ENCODE data around the gene TMTC1. TPM values are rescaled to one million over a fixed set of nuclear protein-coding genes. Genes with fewer than 3 reads are reported as not detected.
"Not testable (repeated sequence)": the region's sequence is repeated elsewhere in the genome, so short reads cannot be mapped to it uniquely, and the experiment has no call there.

Gene TMTC1
- total RNA-seq = 1 to 10 TPM; 3.3 to 6.3 TPM

DNA sequence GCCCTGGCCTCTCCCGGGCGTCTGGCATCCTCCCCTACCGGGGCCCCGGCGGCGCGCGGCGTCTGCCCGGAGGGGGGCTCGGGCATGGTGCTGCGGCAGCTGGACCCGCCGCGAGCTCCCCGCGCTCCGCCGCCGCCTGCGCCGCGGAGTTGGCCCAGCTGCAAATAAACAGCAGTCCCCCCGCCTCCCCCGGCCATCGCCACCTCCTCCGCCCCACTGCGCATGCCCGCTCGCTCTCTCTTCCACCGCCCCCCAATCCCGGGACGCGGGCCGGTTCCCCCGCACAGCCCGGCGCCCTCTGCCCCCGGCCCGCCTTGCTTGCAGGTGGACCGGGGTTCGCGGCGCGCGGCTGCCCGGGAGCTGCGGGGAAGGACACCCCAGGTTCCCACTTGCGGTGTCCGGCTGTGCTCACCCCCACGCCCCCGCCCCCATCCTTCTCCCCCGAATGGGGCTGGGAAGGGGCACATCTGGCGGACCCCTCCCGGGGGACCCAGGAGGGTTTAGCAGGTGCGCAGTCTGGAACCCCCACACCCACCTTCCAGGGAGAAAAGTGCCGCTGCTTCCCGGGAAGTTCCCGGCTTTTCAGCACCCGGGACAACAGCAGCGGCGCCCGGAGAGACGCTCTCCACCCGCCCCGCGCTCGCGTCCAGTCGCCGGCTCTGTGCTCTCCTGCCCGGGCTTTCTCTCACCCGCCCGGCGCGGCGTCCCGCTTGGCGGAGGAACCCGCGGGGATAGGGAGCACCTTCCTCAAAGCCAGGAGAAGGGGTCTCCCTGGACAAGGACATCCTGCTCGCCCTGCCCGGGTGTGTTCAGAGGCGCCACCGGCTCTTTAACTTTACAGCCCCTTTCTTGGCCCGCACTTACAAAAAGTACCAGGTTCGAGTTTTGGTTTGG is at the start of gene TMTC1:
Gene TMTC1, minus strand, starts transcription at position 170 of the 894 bp plus-strand sequence. CDS start 191 bp downstream, outside the sequence.
- peaks cover 19% of the 10 kb centered on the region for H3K27me3 ChIP-seq
- peak within 1 kb of the TSS; percentile 42 for H3K27ac ChIP-seq
- H3K4me3 ChIP-seq = peak within 1 kb of the TSS; percentile 43
- DNase-seq = peak; percentile 48
- TF ChIP-seq, protein P1, sequence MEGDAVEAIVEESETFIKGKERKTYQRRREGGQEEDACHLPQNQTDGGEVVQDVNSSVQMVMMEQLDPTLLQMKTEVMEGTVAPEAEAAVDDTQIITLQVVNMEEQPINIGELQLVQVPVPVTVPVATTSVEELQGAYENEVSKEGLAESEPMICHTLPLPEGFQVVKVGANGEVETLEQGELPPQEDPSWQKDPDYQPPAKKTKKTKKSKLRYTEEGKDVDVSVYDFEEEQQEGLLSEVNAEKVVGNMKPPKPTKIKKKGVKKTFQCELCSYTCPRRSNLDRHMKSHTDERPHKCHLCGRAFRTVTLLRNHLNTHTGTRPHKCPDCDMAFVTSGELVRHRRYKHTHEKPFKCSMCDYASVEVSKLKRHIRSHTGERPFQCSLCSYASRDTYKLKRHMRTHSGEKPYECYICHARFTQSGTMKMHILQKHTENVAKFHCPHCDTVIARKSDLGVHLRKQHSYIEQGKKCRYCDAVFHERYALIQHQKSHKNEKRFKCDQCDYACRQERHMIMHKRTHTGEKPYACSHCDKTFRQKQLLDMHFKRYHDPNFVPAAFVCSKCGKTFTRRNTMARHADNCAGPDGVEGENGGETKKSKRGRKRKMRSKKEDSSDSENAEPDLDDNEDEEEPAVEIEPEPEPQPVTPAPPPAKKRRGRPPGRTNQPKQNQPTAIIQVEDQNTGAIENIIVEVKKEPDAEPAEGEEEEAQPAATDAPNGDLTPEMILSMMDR (IDR thresholded peaks at IDR 0.05) = no peak
- H3K9ac ChIP-seq (ENCODE audit: low read depth in 2 of 2, low read length in 2 of 2) = peak within 1 kb of the TSS; percentile 32 to 69
- intact Hi-C loops (cut with DNase I) = no loop called here
- H3K4me1 ChIP-seq = no peaks in the 10 kb centered on the region
- H3K36me3 ChIP-seq = no peaks in the 10 kb centered on the region
- no peaks in the 10 kb centered on the region for H3K9me3 ChIP-seq

DNA sequence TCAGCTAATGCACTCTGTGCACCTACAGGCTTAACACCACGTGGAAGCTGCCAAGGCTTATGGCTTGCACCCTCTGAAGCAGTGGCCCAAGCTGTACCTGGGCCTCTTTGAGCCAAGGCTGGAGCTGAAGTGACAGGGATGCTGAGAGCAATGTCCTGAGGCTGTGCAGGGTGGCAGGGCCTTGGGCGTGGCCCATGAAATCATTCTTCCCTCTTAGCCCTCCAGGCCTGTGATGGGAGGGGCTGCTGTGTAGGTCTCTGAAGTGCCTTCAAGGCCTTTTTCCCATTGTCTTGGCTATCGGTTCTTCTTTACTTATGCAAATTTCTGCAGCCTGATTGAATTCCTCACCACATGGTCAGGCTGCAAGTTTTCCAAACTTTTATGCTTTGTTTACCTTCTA is 47.4 kb upstream of the TMTC1 start:
- no peak overlapping the region for H3K27ac ChIP-seq
- no peak for DNase-seq
- no peaks in the 10 kb centered on the region for H3K27me3 ChIP-seq
- no peak overlapping the region for H3K9ac ChIP-seq (ENCODE audit: low read depth in 2 of 2, low read length in 2 of 2)
- TF ChIP-seq, protein P1 (IDR thresholded peaks at IDR 0.05) = no peak
- H3K9me3 ChIP-seq = no peaks in the 10 kb centered on the region
- no peak overlapping the region for H3K4me3 ChIP-seq
- intact Hi-C loops (cut with DNase I) = no loop called here
- no peaks in the 10 kb centered on the region for H3K36me3 ChIP-seq
- no peaks in the 10 kb centered on the region for H3K4me1 ChIP-seq

GRCh38 chr12:29830391-29830790 is 46.6 kb upstream of the TMTC1 start:
- DNase-seq = no peak
- no peaks in the 10 kb centered on the region for H3K27me3 ChIP-seq
- no peaks in the 10 kb centered on the region for H3K9me3 ChIP-seq
- H3K27ac ChIP-seq = no peak overlapping the region
- no peak overlapping the region for H3K9ac ChIP-seq (ENCODE audit: low read depth in 2 of 2, low read length in 2 of 2)
- no peaks in the 10 kb centered on the region for H3K4me1 ChIP-seq
- H3K36me3 ChIP-seq = no peaks in the 10 kb centered on the region
- TF ChIP-seq, protein P1 (IDR thresholded peaks at IDR 0.05) = no peak
- no peak overlapping the region for H3K4me3 ChIP-seq
- intact Hi-C loops (cut with DNase I) = no loop called here

- no peak overlapping the region for H3K4me3 ChIP-seq
- no peaks in the 10 kb centered on the region for H3K27me3 ChIP-seq
- intact Hi-C loops (cut with DNase I) = no loop called here
- no peaks in the 10 kb centered on the region for H3K36me3 ChIP-seq
- H3K9ac ChIP-seq (ENCODE audit: low read depth in 2 of 2, low read length in 2 of 2) = no peak overlapping the region
- DNase-seq = no peak
- H3K27ac ChIP-seq = no peak overlapping the region
- H3K9me3 ChIP-seq = no peaks in the 10 kb centered on the region
- TF ChIP-seq, protein P1 (IDR thresholded peaks at IDR 0.05) = no peak
- H3K4me1 ChIP-seq = no peaks in the 10 kb centered on the region
Observed at GRCh38 chr12:29818916-29819623, 35.3 kb upstream of the TMTC1 start.

DNA sequence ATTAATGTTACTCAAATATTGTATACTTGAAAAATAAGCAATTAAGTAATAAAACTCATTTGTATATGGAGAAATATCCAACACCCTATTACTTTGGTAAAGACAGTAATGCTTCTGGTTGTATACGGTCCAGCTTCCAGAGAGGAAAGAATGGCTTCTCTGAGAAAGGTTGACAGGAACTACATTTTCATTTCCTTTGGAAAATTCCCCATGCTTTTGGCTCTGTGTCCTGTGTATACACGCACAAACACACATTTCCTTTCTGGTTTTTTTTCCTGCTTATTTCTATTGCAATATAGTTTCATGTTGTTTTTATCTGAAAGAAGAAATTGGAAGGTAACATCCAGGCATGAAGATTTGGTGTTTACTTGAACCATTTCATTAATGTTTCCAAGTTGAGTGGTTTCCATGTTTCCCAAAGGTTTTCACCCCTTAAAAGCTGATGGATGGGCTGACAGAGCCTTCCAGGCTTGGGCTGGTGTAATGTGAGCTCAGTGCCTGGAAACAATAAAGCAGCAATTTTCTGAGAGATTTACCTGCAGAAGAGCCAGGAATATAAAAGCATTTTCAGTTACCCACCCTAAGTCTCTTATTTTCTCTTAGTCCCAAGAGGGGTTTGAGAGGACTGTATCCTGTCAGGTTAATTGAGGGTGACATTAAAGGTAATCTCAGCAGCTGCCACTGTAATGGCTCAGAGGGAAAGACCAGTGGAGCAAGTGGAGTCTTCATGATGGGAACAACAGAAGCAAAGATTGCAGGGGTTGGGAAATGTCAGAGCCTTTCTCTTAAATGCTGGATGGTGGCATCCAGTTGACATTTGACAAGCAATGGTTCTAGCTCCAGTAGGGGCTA is 33.4 kb upstream of the TMTC1 start:
- TF ChIP-seq, protein P1 (IDR thresholded peaks at IDR 0.05) = no peak
- DNase-seq = no peak
- Histone ChIP-seq H3K9me3 (no peaks in the 10 kb centered on the region), H3K4me1 (no peaks in the 10 kb centered on the region), H3K27ac (no peak overlapping the region), H3K9ac (ENCODE audit: low read depth in 2 of 2, low read length in 2 of 2) (no peak overlapping the region), H3K36me3 (no peaks in the 10 kb centered on the region), H3K4me3 (no peak overlapping the region), H3K27me3 (no peaks in the 10 kb centered on the region)
- intact Hi-C loops (cut with DNase I) = no loop called here

DNA sequence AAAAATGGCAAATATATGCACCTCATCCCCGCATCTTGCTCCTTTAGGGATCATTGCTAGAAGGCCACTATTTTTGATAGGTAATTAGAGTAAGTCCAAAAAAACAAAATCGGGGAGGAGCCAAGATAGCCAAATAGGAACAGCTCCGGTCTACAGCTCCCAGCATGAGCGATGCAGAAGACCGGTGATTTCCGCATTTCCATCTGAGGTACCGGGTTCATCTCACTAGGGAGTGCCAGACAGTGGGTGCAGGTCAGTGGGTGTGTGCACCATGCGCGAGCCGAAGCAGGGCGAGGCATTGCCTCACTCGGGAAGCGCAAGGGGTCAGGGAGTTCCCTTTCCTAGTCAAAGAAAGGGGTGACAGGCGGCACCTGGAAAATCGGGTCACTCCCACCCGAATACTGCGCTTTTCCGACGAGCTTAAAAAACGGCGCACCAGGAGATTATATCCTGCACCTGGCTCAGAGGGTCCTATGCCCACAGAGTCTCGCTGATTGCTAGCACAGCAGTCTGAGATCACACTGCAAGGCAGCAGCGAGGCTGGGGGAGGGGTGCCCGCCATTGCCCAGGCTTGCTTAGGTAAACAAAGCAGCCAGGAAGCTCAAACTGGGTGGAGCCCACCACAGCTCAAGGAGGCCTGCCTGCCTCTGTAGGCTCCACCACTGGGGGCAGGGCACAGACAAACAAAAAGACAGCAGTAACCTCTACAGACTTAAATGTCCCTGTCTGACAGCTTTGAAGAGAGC is 26.0 kb upstream of the TMTC1 start:
- intact Hi-C loops (cut with DNase I); H3K4me3 ChIP-seq; H3K9me3 ChIP-seq; H3K4me1 ChIP-seq; H3K27me3 ChIP-seq; H3K9ac ChIP-seq (ENCODE audit: low read depth in 2 of 2, low read length in 2 of 2); H3K27ac ChIP-seq; H3K36me3 ChIP-seq; DNase-seq: not testable (repeated sequence)
